Mammary epithelial cell (primary cell): ENCODE measurements around the gene C3orf18.

Experiments
- CTCF ChIP-seq, 2 donors: IDR thresholded peaks in 1 of 2; conservative IDR thresholded peaks in 1 of 2; 2 replicates each; pipeline ENCODE4 v1.5.1; 2011 to 2012; ENCODE audit warnings: inconsistent platforms in 2 of 2, low read length in 2 of 2, mild to moderate bottlenecking in 2 of 2, control low read depth in 1 of 2, low read depth in 1 of 2; ENCODE audit not compliant: insufficient read depth in 1 of 2; ENCODE audit errors: extremely low read depth in 1 of 2
- EZH2 ChIP-seq: IDR thresholded peaks from 2 replicates; pipeline ENCODE4 v1.6.1; 2012; ENCODE audit warnings: low read length, inconsistent platforms, borderline replicate concordance

- TF ChIP-seq CTCF (conservative IDR thresholded peaks at IDR 0.05 in 1 of 2, IDR thresholded peaks at IDR 0.05 in 1 of 2; ENCODE audit: extremely low read depth in 1 of 2, insufficient read depth in 1 of 2, low read depth in 1 of 2, low read length in 2 of 2) (no peak), EZH2 (no peak)
Measured at GRCh38 chr3:50580683-50581458, 13.3 kb upstream of the C3orf18 start.
